Left ventricle myocardium superior (tissue), 1 donor: ENCODE data around the gene EDNRA. TPM values are rescaled to one million over a fixed set of nuclear protein-coding genes. Genes with fewer than 3 reads are reported as not detected.
"Not testable (repeated sequence)": the region's sequence is repeated elsewhere in the genome, so short reads cannot be mapped to it uniquely, and the experiment has no call there.

Experiments
- ATAC-seq: fragments of 200-7000 bp; cut with Tn5 transposase; one replicate; pipeline ENCODE4 v1.9.1; 2020; ENCODE audit warnings: mild to moderate bottlenecking, moderate library complexity
- DNase-seq: peaks from one replicate; pipeline ENCODE4 v3.0.0-alpha.2; 2020
- intact Hi-C: fragments of 100-400 bp; cut with micrococcal nuclease; formaldehyde crosslinking; loops from one replicate; pipeline ENCODE4 v1.11.0; 2022
- long read RNA-seq: library from polyadenylated mRNA; unstranded; transcript quantifications from one replicate; pipeline ENCODE4 v2.0.0, GENCODE V29; 2021
- total RNA-seq: library from RNA; stranded (reverse); fragmentation: NEBNext Ultra II Directional; extraction: Animal tissue kit (Norgen Biotek cat#: 25700); gene quantifications from one replicate; pipeline ENCODE4 v1.2.1, GENCODE V29; 2021
- donor health status: DM: no; HTN: yes; CAD: no; lungs with severe emphysema.

The EDNRA gene
- 6.1 TPM for total RNA-seq
- long read RNA-seq, full-length matches to known transcripts = 7 of 8 reads
- long read RNA-seq, partial matches to known transcripts = 0 of 8 reads
- long read RNA-seq, other reads (novel, unspliced or antisense) = 1 of 8 reads

DNA sequence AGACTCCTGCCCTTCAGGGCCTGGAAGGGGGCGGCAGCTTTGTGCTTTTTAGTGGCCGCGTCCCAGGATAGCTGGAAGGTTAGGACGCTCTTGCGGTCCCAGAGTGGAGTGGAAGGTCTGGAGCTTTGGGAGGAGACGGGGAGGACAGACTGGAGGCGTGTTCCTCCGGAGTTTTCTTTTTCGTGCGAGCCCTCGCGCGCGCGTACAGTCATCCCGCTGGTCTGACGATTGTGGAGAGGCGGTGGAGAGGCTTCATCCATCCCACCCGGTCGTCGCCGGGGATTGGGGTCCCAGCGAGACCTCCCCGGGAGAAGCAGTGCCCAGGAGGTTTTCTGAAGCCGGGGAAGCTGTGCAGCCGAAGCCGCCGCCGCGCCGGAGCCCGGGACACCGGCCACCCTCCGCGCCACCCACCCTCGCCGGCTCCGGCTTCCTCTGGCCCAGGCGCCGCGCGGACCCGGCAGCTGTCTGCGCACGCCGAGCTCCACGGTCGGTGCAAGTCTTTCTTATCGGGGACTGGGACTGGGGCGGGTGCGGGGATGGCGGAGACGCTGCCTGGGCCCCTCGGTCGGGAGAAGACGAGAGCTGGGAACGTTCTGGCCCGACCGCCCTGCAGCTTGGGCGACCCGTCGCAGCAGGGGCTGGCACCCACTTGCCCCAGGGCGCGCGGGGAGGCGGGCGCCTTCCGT is at the start of gene EDNRA:
EDNRA (plus strand) TSS at position 207 of the 686 bp plus-strand sequence. CDS start 4,585 bp downstream, outside the sequence.
- peak; percentile 47 for DNase-seq
- ATAC-seq = peak; percentile 80
- intact Hi-C loops = no loop called here

DNA sequence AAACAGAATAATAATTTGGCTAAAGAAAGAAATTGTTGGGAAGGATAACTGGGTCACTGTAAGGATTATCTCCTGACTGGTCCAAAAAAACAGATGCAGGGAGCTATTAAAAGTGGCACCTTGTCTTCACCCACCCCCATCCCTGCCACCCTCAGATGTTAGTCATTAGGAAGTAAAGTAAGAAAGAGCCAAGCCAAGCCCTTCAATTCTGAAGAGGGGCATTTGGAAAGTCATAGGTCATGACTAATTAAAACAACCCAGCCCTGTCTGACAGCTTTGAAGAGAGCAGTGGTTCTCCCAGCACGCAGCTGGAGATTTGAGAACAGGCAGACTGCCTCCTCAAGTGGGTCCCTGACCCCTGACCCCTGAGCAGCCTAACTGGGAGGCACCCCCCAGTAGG is 46.5 kb upstream of the EDNRA start:
- DNase-seq, intact Hi-C loops, ATAC-seq: not testable (repeated sequence)

DNA sequence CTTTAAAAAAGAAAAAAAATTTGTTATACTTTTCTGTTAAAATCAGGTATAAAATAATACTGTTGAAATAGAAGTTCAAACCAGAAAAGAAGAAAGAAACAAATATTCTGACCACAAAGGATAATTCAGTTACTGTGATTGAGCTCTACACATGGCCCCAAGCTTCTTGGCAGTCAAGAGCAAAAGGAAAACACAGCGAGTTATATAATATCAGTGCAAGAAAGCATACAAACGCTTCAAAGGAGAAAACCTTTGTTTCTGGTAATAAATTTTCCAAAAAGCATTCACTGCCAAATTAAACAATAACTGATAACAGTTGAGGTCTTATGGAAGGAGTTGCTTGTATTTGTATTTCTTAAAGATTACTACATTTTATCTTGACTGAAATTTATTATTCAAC is 40.5 kb upstream of the EDNRA start:
- DNase-seq (no peak), ATAC-seq (no peak)
- intact Hi-C loops = no loop called here

DNA sequence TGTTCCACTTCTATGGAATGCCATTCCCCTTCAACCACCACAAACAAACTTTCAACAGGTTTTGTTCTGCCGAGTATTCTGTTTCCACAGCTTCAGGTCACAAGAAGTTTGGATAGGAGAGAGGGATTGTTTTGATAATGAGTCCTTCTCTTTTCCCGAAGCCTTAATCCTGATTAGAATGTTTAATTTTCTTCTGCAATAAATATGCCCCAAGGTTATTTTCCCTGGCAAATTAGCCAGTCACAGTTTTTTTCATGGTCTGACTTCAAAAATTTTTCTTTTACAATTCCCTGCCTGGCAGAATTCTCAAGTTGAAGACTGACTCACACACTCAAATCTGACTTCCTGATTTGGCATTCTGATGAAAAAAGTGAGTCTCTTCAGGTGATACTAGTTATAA is 33.1 kb upstream of the EDNRA start:
- DNase-seq (no peak), ATAC-seq (no peak)
- intact Hi-C loops = no loop called here

DNA sequence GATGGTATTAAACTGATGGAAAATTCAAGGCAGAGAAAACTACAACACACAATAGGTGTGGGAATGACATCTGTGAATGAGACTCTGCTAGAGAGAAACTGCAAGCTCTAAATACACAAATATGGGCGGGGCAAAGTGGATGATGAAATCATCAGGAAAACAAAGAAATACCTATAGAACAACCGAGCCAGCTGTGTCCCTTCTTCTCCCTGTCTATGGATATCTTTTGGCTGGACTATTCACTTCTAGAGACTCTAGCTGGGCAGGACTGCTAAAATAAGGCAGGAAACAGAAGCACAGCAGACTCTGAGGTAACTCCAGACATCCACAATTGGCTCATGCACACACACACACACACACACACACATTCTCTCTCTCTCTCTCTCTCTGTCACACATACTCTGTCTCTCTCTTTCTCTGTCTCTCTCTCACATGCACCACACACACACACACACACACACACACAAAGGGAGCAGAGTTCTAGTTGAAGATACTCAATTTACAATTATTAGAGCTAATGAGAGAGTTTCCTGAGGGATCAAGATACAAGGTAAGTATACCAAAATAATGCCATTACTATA is 27.2 kb upstream of the EDNRA start:
- DNase-seq (no peak), ATAC-seq (no peak)
- intact Hi-C loops = no loop called here

DNA sequence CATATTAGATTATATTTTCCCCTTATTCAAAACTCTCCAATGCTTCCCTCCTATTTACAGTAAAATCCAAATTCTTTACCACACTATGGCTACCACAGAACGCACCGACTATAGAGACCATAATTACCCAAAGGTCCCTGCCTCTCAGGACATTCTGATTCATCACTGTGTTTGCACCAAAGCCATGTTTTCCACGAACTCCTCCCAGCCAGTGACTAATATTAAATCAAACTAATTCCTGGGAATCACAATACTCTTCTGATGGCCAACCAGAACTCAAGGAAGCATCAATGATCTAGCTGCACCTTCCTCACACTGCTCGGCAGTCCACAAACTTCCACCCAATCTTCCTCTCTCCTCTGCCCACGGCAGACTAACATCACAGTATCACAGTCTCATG is 24.2 kb upstream of the EDNRA start:
- DNase-seq (no peak), ATAC-seq (no peak)
- intact Hi-C loops = no loop called here

DNA sequence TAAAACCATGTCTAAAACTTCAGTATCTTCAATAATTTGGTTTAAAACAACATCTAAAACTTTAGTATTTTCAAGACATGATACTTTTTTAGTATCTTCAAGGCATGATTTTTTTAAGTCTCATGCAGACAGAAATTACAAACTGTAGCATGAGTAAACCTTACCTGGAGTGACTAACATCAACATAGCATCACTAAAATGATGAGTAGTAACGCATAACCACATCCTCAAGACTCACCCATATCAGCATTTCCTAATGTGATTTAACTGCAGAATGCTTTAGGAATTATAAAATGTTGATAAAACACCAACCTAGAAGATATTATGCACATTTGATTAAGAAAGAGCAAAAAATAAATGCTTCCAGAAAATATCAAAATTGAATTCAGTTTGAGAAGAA is 19.7 kb upstream of the EDNRA start:
- intact Hi-C loops = no loop called here
- no peak for ATAC-seq
- DNase-seq = no peak

DNA sequence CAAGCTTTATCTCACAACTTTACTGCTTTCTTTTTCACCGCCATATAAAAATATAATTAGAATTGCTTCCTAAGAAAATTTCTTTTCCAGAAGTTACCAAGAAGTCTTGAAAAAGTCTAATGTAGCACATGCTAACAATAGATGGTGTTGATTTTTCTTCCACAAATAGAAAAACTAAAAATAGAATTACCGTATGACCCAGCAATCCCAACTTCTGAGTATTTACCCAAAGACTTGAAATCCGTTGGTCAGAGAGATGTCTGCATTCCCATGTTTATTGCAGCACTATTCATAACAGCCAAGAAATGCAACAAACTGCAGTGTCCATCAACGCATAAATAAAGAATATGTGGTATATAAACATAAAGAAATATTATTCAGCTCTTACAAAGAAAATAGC is 17.8 kb upstream of the EDNRA start:
- ATAC-seq (no peak), DNase-seq (no peak)
- intact Hi-C loops = no loop called here

DNA sequence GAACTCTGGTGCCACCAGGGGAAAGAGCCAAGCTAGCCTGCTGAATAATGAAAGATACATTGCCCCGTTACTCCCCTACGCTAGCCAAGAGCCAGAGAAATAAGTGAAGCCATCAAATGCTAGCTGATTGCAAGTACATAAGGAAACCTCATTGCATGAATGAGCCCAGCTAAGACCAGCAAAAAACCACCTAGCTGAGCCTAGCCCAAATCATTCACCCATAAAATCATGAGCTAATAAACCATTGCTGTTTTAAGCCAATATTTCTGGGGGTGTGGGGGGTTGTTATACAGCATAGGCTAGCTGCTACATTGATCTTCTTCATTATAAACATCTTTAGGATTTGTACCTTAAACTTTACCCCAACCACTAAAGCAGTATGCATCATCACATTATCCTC is 15.4 kb upstream of the EDNRA start:
- DNase-seq = no peak
- ATAC-seq = no peak
- intact Hi-C loops = no loop called here

DNA sequence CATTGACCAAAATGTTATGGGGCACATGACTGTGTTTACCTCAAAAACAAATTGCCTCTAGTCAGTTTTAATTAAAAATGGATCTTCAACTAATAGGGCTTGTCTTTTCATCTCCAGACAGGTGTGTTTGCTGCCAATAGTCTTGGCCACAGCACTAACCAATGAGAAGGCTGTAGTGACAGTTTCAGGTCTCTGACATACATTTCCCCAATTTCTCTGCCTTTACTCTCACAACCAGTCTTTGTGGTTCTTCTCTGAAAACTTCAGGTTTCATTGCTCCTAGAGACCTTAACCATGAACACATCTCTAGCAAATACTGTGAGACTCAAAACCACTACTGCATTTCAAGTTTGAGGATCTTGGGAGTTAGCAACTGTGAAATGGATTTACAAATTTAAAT is 3.5 kb upstream of the EDNRA start:
- ATAC-seq (no peak), DNase-seq (no peak)
- intact Hi-C loops = no loop called here

DNA sequence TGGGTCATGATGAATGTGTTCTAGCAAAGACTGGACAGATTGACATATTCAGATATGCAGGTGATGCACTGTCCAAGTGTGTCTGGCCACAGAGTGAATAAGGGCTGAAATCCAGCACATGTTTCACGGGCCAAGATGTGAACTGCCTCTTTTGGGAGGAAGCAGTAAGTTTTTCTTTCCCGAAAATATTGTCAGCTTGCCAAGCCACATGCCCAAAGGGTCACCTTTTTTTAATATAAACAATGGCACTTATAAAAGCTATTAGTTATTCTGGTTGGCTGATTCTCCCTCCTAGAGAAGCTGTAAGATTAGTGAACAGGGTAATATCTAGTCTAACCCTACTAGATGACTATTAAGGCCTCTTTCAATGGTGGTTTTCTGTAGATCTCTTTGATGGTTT is 1.5 kb upstream of the EDNRA start:
- ATAC-seq = no peak
- intact Hi-C loops = no loop called here
- no peak for DNase-seq

DNA sequence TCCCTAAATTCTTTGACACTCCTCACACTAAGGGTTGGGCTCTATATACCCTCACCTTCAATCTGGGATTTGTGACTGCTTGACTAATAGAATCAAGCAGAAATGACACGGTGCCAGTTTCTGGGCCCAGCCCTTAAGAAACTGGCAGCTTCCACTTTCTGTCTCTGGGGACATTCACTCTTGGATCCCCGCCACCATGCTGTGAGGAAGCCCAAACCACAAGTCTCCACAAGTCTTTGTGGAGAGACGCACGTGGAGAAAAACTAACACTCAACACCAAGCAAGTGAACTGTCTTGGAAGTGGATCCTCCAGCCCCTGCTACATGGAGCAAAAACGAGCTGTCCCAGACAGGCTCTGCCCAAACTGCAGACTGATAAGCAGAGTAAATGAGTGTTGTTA is 1.1 kb upstream of the EDNRA start:
- intact Hi-C loops = no loop called here
- ATAC-seq (peak; percentile 41), DNase-seq (no peak)

DNA sequence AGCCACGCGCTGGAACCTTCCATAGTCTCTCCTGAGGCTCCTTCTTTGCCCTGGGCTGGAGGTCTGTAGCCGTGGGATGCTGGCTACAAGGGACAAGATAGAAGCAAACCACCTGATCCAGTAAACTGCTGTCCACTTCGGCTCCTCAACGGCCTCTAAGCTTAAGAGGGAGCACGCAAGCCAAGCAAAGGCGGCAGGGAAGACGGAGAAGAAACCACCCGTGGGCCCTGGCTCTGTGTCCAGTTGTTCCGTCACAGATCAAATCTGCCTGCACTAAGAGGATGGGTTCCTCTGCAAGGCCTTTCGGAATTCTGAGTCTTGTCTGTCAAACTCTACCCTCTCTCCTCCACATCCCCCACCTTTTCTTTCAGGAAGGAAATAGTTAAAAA is 401 bp upstream of the EDNRA start:
- intact Hi-C loops = no loop called here
- DNase-seq = no peak
- peak; percentile 13 for ATAC-seq

DNA sequence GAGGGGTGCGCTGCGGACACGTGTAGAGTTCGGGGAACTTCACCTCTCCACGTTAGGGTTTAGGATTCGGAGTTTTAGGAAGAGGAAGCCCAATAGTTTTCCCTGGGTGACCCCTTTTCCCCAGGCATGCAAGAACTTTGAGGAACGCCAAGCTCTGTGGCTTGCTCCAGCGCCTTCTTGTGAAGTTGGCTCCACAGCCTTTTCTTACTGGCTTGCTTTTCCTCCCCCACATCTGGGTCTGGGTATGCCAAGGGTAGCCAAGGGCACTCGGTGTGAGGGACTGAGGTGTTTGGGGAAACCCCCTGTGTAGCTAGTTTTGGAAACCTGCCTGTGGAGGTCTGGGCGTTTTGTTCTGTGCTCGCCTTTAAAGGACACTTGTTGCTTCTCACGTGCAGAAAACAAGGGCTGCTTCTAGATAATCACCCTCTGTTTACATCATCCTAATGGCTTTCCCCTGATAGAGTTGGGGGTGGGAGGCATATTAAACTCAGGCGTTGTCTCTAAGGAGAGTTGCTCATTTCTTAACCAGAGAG is 746 bp downstream of the EDNRA start:
- ATAC-seq (peak; percentile 57), DNase-seq (no peak)

DNA sequence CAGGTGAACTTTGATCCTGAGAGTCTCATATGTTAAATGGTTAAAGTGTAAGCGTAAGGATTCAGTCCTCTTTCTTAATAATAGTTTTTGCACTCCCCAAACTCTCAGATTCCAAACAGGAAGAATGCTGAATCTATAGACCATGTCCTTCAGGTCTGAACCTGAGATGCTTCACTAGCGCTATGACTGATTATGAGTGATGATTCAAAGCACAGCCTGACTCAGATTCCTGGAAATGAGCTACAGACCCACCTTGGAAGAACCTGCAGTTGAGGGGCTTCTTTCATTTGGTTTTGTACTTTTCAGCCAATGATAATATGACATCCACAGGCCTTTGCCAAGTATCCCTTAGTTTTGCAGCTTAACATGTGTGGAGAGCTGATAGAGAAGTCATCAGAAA is 1.4 kb downstream of the EDNRA start:
- intact Hi-C loops = no loop called here
- DNase-seq = no peak
- ATAC-seq = no peak

More for the DNA sequence above, 746 bp downstream of the EDNRA start:
- intact Hi-C loops = no loop called here

DNA sequence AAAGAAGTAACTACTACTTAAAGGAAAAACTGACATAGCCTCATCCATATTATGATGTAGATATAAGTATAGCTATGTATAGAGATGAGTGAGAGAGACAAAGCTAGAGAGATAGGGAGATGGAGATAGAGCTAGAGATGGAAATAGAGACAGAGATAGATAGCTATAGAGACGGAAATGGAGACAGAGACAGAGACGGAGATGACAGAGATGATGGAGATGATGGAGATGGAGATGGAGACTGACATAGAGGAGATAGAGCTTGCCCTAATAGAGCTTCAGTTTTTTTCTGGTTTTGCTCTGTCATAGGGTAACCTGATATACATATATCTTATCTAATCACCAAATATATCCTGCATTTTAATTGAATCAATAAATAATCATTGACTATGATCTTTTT is 4.3 kb downstream of the EDNRA start:
- intact Hi-C loops = no loop called here

DNA sequence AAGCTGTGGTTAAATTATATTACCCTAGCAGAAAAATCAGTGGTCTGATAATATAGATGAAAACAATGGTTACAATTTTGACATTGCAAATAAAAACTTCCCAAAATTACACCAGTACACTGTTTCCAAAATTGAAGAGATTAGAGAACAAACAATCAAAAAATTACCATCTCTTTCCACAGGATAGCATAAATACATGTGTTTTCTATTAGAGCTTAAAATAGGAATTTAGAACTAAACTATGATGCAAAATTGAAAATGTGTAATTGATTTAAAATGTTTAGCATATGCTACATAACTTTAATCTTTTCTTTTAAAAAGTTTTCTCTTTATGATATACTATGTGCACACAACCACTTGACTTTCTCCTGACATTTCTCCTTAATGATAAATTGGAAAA is 6.7 kb downstream of the EDNRA start:
- intact Hi-C loops = no loop called here
- ATAC-seq = no peak
- no peak for DNase-seq

More for the DNA sequence above, 4.3 kb downstream of the EDNRA start:
- no peak for ATAC-seq
- DNase-seq = no peak

DNA sequence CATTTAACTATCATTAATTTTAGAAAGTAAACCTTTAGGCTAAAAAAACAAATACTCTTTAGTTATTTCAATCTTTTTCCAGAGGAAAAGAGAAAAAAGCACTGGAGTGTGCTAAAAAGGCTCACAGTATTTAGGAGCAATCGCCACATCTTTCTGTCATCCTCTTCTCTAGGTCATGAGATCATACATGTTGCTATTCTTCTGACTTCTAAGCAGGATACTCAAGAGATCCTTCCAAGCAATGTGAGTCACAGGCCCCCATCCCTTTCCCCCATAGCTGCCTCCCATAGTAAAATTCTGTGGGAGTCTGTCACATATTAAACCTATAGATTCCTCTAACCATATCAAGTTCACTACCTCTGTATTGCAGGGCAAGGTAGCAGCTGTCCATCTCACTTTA is 7.7 kb downstream of the EDNRA start:
- intact Hi-C loops = no loop called here
- DNase-seq = no peak
- ATAC-seq = no peak

DNA sequence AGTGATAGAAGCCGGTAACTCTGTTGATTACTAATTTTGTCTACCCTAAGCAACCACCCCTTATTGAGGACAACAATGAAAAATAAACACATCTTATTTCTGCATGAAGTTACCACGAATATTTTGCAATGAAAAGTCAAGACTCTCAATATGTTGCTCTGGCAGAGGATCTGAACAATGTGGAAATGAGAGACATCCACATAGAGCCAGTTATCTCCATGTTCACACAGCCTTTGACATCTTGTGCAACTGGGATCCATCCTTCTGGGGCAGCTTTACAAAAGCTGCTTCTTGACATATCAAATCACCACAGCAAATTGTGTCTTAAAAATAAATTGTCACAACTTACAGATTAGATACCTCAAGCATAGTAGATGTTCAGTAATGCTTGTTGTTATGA is 10.2 kb downstream of the EDNRA start:
- DNase-seq (no peak), ATAC-seq (peak; percentile 32)
- intact Hi-C loops = no loop called here

DNA sequence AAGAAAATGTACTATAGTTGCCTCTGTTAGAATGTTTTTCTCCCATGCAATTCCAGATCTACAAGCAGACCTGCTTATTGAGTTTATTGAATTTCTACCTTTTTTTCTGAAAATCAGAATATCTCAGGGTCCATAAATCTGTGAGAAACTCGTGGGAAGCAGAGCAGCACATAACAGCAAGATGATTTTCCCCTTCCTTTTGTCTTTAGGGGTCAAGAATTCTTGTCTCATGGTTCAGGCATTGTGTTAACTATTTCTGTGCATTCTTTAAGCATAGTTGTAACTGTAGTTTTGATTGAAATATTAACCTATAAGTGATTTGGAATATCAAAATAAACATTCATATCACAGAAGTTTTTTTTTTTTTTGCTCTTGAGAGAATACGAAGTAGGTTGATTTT is 11.4 kb downstream of the EDNRA start:
- intact Hi-C loops = no loop called here
- DNase-seq (no peak), ATAC-seq (no peak)

DNA sequence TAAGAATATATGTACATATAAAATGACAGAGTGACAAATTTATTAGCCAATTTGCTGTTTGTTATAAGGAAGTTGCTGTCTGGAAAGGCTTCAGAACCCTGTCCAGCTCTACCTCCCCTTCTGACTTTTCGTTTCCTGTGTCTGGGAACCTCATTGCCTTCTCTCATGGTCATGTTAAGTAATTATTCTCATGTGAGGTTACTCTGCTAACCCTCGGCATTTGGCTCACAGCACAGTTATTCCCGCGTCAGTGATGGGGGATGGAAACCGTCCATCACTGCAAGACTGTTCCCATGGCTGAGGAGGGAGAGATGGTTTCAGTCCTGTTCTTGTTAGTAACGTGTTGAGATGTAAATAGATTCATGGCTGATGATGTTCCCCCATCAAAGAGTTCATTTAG is 11.9 kb downstream of the EDNRA start:
- intact Hi-C loops = no loop called here
- DNase-seq = peak; percentile 37

More for the DNA sequence above, 11.9 kb downstream of the EDNRA start:
- ATAC-seq = peak; percentile 93
